Measurements from ENCODE around the gene HACD2.
A peak's percentile ranks its signal among the peaks of the same experiment; 100 is the strongest.

HACD2 gene

DNA sequence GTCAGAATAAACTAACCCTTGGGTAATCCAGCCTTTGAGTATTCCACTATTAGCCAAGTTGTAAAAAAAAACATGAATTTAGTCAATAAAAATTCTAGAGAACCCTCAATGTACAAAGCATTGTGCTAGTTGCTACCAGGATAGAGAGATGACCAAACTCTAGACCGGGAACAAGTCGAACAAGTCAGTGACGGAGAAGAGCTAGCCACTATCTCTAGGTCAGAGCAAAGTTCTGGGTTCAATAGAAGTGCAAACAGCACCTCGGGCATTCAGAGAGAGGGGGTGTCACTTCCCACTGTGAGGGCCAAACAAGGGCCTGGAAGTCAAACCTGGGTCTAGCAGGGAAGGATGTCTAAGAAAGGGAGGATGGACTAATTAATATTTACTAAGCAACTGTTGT is 133.7 kb downstream of the HACD2 start:
- CTCF ChIA-PET, result no interaction called here
- POLR2A ChIA-PET, result interaction anchor here (0.6 kb wide), 1 partner anchor 1251 kb away, joined by 3 read pairs; no protein-coding TSS in a partner anchor
- no peak overlapping the region for H3K4me3 ChIP-seq (ENCODE audit: low read depth, low read length)
- no peak for DNase-seq (ENCODE audit: low read depth, low spot score)
- TF ChIP-seq CTCF (IDR thresholded peaks at IDR 0.05; ENCODE audit: insufficient read depth, low read length, missing control alignments), result no peak

GRCh38 chr3:123449997-123450604 is 134.8 kb downstream of the HACD2 start:
- TF ChIP-seq CTCF (IDR thresholded peaks at IDR 0.05; ENCODE audit: insufficient read depth, low read length, missing control alignments), result no peak
- no peak for DNase-seq (ENCODE audit: low read depth, low spot score)
- ChIA-PET CTCF (interaction anchor here (1.3 to 2.6 kb wide), 3 partner anchors 8 to 109 kb away, joined by 3 to 11 read pairs (median 11); no protein-coding TSS in a partner anchor), POLR2A (no interaction called here)
- peak overlapping the region; percentile 58 for H3K4me3 ChIP-seq (ENCODE audit: low read depth, low read length)

GRCh38 chr3:123449102-123449996 is 135.5 kb downstream of the HACD2 start:
- ChIA-PET POLR2A (no interaction called here), CTCF (interaction anchor here (0.7 to 2.8 kb wide), 7 partner anchors 9 to 112 kb away, joined by 3 to 11 read pairs (median 5); no protein-coding TSS in a partner anchor)
- no peak for DNase-seq (ENCODE audit: low read depth, low spot score)
- peak overlapping the region; percentile 58 for H3K4me3 ChIP-seq (ENCODE audit: low read depth, low read length)
- no peak for TF ChIP-seq CTCF (IDR thresholded peaks at IDR 0.05; ENCODE audit: insufficient read depth, low read length, missing control alignments)

- H3K4me3 ChIP-seq (ENCODE audit: low read depth, low read length), result peak within 1 kb of the TSS; percentile 58
- TF ChIP-seq CTCF (IDR thresholded peaks at IDR 0.05; ENCODE audit: insufficient read depth, low read length, missing control alignments), result no peak
- DNase-seq (ENCODE audit: low read depth, low spot score), result no peak
- ChIA-PET POLR2A (no interaction called here), CTCF (interaction anchor here (0.7 to 2.8 kb wide), 9 partner anchors 9 to 113 kb away, joined by 3 to 11 read pairs (median 5); no protein-coding TSS in a partner anchor)
Measured at GRCh38 chr3:123448536-123449101, 136.2 kb downstream of the HACD2 start, which contains the start of gene ADCY5. Gene ADCY5 (minus strand): TSS chr3:123449090. CDS start chr3:123448545, 545 bp downstream.

DNA sequence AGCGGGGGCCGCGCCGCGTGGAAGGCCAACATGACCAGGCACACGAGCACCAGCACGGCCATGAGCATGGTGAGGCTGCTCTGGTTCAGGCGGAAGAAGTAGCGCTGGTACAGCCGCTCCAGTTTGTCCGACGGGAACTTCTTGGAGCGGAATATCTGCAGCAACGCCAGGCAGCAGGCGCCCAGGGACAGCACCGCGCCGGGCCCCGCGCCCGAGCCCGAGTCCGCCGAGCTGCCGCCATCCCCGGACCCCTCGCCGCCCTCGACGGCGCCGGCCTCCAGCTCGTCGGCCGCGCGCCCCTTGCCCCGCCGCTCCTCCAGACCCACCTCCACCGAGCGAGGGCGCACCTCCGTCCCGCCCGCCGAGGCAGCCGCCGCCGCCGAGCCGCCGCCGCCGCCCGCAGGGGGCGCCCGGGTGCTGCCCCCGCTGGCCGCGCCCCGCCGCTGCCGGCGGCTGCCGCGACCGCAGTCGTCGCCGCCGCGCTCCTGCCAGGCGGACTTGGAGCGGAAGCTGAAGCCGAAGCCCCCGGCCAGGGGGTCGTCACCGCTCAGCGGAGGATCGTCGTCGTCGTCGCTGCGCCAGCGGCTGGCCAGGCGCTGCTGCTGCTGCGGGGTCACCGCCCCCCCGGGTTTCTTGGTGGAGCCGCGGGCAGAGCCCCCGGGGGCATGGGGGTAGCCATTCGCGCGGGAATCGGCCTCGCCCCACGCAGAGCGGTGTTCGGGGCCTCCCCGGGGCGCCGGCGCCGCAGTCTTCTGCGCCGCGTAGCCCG is 136.9 kb downstream of the HACD2 start:
- CTCF ChIA-PET, result interaction anchor here (0.6 to 2.8 kb wide), 8 partner anchors 10 to 135 kb away, joined by 3 to 11 read pairs (median 6); no protein-coding TSS in a partner anchor
- DNase-seq (ENCODE audit: low read depth, low spot score), result no peak
- peak; percentile 4 for TF ChIP-seq CTCF (IDR thresholded peaks at IDR 0.05; ENCODE audit: insufficient read depth, low read length, missing control alignments)
- POLR2A ChIA-PET, result no interaction called here
- no peak overlapping the region for H3K4me3 ChIP-seq (ENCODE audit: low read depth, low read length)
